Astrocyte (in vitro differentiated cells and primary cell): Measurements from ENCODE around the gene ACOT7. TPM values are rescaled to one million over a fixed set of nuclear protein-coding genes. Genes with fewer than 3 reads are reported as not detected.

Experiments used
- DNase-seq: peaks from one replicate; pipeline ENCODE4 v3.0.0-alpha.2; 2010; ENCODE audit warnings: low read depth
- FAIRE-seq: peaks from 2 replicates; lab custom pipeline; 2011; peaks lifted over from hg19 to GRCh38; lab: Jason Lieb, UNC
- H2AFZ ChIP-seq: 2 replicates; pipeline ENCODE4 v1.6.0; 2012; ENCODE audit warnings: low read depth, low read length, inconsistent platforms
- H3K27ac ChIP-seq: 2 replicates; pipeline ENCODE4 v1.5.1; 2011; ENCODE audit warnings: low read depth, low read length, inconsistent platforms
- H3K27me3 ChIP-seq: 2 replicates; pipeline ENCODE4 v1.6.0; 2011; ENCODE audit warnings: low read length, inconsistent platforms; ENCODE audit not compliant: insufficient read depth
- H3K36me3 ChIP-seq: 2 replicates; pipeline ENCODE4 v1.5.1; 2011; ENCODE audit warnings: low read length, inconsistent platforms; ENCODE audit not compliant: insufficient read depth
- H3K4me1 ChIP-seq: 2 replicates; pipeline ENCODE4 v1.5.1; 2011; ENCODE audit warnings: low read length, inconsistent platforms; ENCODE audit not compliant: insufficient read depth
- H3K4me2 ChIP-seq: 2 replicates; pipeline ENCODE4 v1.6.0; 2012; ENCODE audit warnings: low read length, inconsistent platforms
- H3K4me3 ChIP-seq: 2 replicates; pipeline ENCODE4 v1.5.1; 2011; ENCODE audit warnings: low read depth, mild to moderate bottlenecking, low read length, inconsistent platforms; ENCODE audit not compliant: insufficient read depth
- H3K79me2 ChIP-seq: 2 replicates; pipeline ENCODE4 v1.6.0; 2012; ENCODE audit warnings: mild to moderate bottlenecking, low read length, inconsistent platforms; ENCODE audit not compliant: insufficient read depth
- H3K9ac ChIP-seq: 2 replicates; pipeline ENCODE4 v1.6.0; 2012; ENCODE audit warnings: mild to moderate bottlenecking, low read length, inconsistent platforms
- H3K9me3 ChIP-seq: 2 replicates; pipeline ENCODE4 v1.5.1; 2012; ENCODE audit warnings: low read depth, mild to moderate bottlenecking, low read length, inconsistent platforms; ENCODE audit not compliant: insufficient read depth
- H4K20me1 ChIP-seq: 2 replicates; pipeline ENCODE4 v1.6.0; 2012; ENCODE audit warnings: low read length, inconsistent platforms; ENCODE audit not compliant: insufficient read depth
- H3K27ac Mint-ChIP-seq: one replicate; pipeline ENCODE4 v1.8.0; 2021; ENCODE audit warnings: mild to moderate bottlenecking, mixed read lengths; ENCODE audit not compliant: unreplicated experiment
- H3K27me3 Mint-ChIP-seq: one replicate; pipeline ENCODE4 v1.8.0; 2021; ENCODE audit warnings: low read depth, mixed read lengths; ENCODE audit not compliant: unreplicated experiment
- H3K36me3 Mint-ChIP-seq: one replicate; pipeline ENCODE4 v1.8.0; 2021; ENCODE audit warnings: low read depth, mixed read lengths; ENCODE audit not compliant: unreplicated experiment
- H3K4me1 Mint-ChIP-seq: one replicate; pipeline ENCODE4 v1.8.0; 2021; ENCODE audit warnings: low read depth, mixed read lengths; ENCODE audit not compliant: unreplicated experiment
- H3K4me3 Mint-ChIP-seq: one replicate; pipeline ENCODE4 v1.8.0; 2021; ENCODE audit warnings: mild to moderate bottlenecking, moderate library complexity, mixed read lengths; ENCODE audit not compliant: unreplicated experiment
- H3K9me3 Mint-ChIP-seq: one replicate; pipeline ENCODE4 v1.8.0; 2021; ENCODE audit warnings: mild to moderate bottlenecking, mixed read lengths; ENCODE audit not compliant: unreplicated experiment
- CTCF ChIP-seq: IDR thresholded peaks from 2 replicates; pipeline ENCODE4 v1.5.1; 2011; ENCODE audit warnings: low read depth, mild to moderate bottlenecking, inconsistent platforms, low read length, moderate library complexity; ENCODE audit not compliant: insufficient read depth
- EZH2 ChIP-seq: IDR thresholded peaks from 2 replicates; pipeline ENCODE4 v1.6.1; 2012; ENCODE audit warnings: mild to moderate bottlenecking, low read length, inconsistent platforms; ENCODE audit not compliant: insufficient read depth
- total RNA-seq: library from RNA; stranded (reverse); gene quantifications from 2 replicates; pipeline ENCODE4 v1.2.1, GENCODE V29; 2021

Gene ACOT7
- total RNA-seq, 1 donor from 2014 or later = 91.1 TPM

- Histone ChIP-seq H4K20me1 (no peaks in the 10 kb centered on the region), H3K4me1 (peaks cover 4% of the 10 kb centered on the region), H3K79me2 (no peaks in the 10 kb centered on the region), H2AFZ (no peak overlapping the region), H3K9ac (no peak overlapping the region), H3K4me3 (no peak overlapping the region), H3K27ac (no peak overlapping the region), H3K4me2 (no peak overlapping the region), H3K9me3 (no peaks in the 10 kb centered on the region), H3K36me3 (no peaks in the 10 kb centered on the region), H3K27me3 (peaks cover 11% of the 10 kb centered on the region)
- Mint-ChIP-seq H3K27ac (no peak overlapping the region), H3K4me1 (no peaks in the 10 kb centered on the region), H3K36me3 (no peaks in the 10 kb centered on the region), H3K27me3 (peaks cover 17% of the 10 kb centered on the region), H3K4me3 (no peak overlapping the region), H3K9me3 (no peaks in the 10 kb centered on the region)
- DNase-seq (no peak), FAIRE-seq (no peak)
- TF ChIP-seq CTCF (no peak), EZH2 (no peak)
Observed at GRCh38 chr1:6408023-6408422, 14.5 kb upstream of the ACOT7 start.

- Histone ChIP-seq H3K4me3 (no peak overlapping the region), H3K79me2 (no peaks in the 10 kb centered on the region), H4K20me1 (no peaks in the 10 kb centered on the region), H3K9ac (no peak overlapping the region), H3K4me1 (no peaks in the 10 kb centered on the region), H3K9me3 (no peaks in the 10 kb centered on the region), H3K27ac (no peak overlapping the region), H3K36me3 (no peaks in the 10 kb centered on the region), H3K27me3 (peaks cover 2% of the 10 kb centered on the region), H2AFZ (no peak overlapping the region), H3K4me2 (no peak overlapping the region)
- H3K9me3 Mint-ChIP-seq = no peaks in the 10 kb centered on the region
- peaks cover 24% of the 10 kb centered on the region for H3K27me3 Mint-ChIP-seq
- no peaks in the 10 kb centered on the region for H3K36me3 Mint-ChIP-seq
- no peak overlapping the region for H3K27ac Mint-ChIP-seq
- FAIRE-seq (no peak), DNase-seq (no peak)
- H3K4me1 Mint-ChIP-seq = no peaks in the 10 kb centered on the region
- H3K4me3 Mint-ChIP-seq = no peak overlapping the region
- TF ChIP-seq EZH2 = no peak
- no peak for TF ChIP-seq CTCF
Observed at GRCh38 chr1:6401673-6402072, 8.1 kb upstream of the ACOT7 start.

- no peaks in the 10 kb centered on the region for H3K79me2 ChIP-seq
- DNase-seq = no peak
- no peak overlapping the region for H3K27ac ChIP-seq
- Mint-ChIP-seq H3K27ac (no peak overlapping the region), H3K9me3 (no peaks in the 10 kb centered on the region), H3K4me3 (no peak overlapping the region), H3K27me3 (peaks cover 16% of the 10 kb centered on the region), H3K4me1 (peaks cover under 1% of the 10 kb centered on the region), H3K36me3 (no peaks in the 10 kb centered on the region)
- H3K36me3 ChIP-seq = no peaks in the 10 kb centered on the region
- peaks cover under 1% of the 10 kb centered on the region for H3K4me1 ChIP-seq
- no peak for TF ChIP-seq CTCF
- no peak for TF ChIP-seq EZH2
- H4K20me1 ChIP-seq = no peaks in the 10 kb centered on the region
- H3K9ac ChIP-seq = no peak overlapping the region
- peaks cover 2% of the 10 kb centered on the region for H3K27me3 ChIP-seq
- H3K4me2 ChIP-seq = no peak overlapping the region
- no peaks in the 10 kb centered on the region for H3K9me3 ChIP-seq
- no peak overlapping the region for H3K4me3 ChIP-seq
- H2AFZ ChIP-seq = no peak overlapping the region
- no peak for FAIRE-seq
Observed at GRCh38 chr1:6399294-6399693, 5.7 kb upstream of the ACOT7 start.
